ENCODE measurements around the gene AGPAT1. TPM values are rescaled to one million over a fixed set of nuclear protein-coding genes. Genes with fewer than 3 reads are reported as not detected.

The AGPAT1 gene
- total RNA-seq, 1 experiment from 2014 or later, result 108 TPM

- Histone ChIP-seq H3K27me3 (replicated peaks; ENCODE audit: insufficient read depth, low read depth, low read length, poor library complexity) (no peaks in the 10 kb centered on the region), H3K27ac (ENCODE audit: low read depth, low read length, poor library complexity, severe bottlenecking) (peak overlapping the region; percentile 16), H3K9me3 (ENCODE audit: low read depth, low read length, poor library complexity, severe bottlenecking) (no peaks in the 10 kb centered on the region), H3K4me1 (ENCODE audit: insufficient read depth, low read length, poor library complexity, severe bottlenecking) (peaks cover 17% of the 10 kb centered on the region), H3K4me3 (ENCODE audit: low read depth, low read length, poor library complexity, severe bottlenecking) (no peak overlapping the region), H3K36me3 (ENCODE audit: insufficient read depth, low read length, poor library complexity, severe bottlenecking) (peaks cover 47% of the 10 kb centered on the region)
- TF ChIP-seq CTCF (conservative IDR thresholded peaks at IDR 0.05; ENCODE audit: low read depth, low read length), result no peak
- TF ChIP-seq EZH2 (IDR thresholded peaks at IDR 0.05; ENCODE audit: borderline replicate concordance, low read depth, low read length, poor library complexity, severe bottlenecking), result no peak
- DNase-seq (ENCODE audit: low spot score), result no peak
- BruUV-seq (replicated peaks), result TSS peak; percentile 23
- ChIA-PET CTCF (no interaction called here), POLR2A (ENCODE audit: low non-redundant PET) (no interaction called here)
- intact Hi-C loops (cut with micrococcal nuclease; ENCODE audit: unreplicated experiment), result no loop called here
These were observed 8.1 kb downstream of the AGPAT1 start for GRCh38 chr6:32167761-32168262.

GRCh38 chr6:32167154-32167760 lies 8.6 kb downstream of the AGPAT1 start:
- intact Hi-C loops (cut with micrococcal nuclease; ENCODE audit: unreplicated experiment), result no loop called here

GRCh38 chr6:32166411-32167061 lies 9.3 kb downstream of the AGPAT1 start:
- TF ChIP-seq EZH2 (IDR thresholded peaks at IDR 0.05; ENCODE audit: borderline replicate concordance, low read depth, low read length, poor library complexity, severe bottlenecking), result no peak
- no peak for TF ChIP-seq CTCF (conservative IDR thresholded peaks at IDR 0.05; ENCODE audit: low read depth, low read length)
- Histone ChIP-seq H3K27me3 (replicated peaks; ENCODE audit: insufficient read depth, low read depth, low read length, poor library complexity) (no peaks in the 10 kb centered on the region), H3K9me3 (ENCODE audit: low read depth, low read length, poor library complexity, severe bottlenecking) (no peaks in the 10 kb centered on the region), H3K4me3 (ENCODE audit: low read depth, low read length, poor library complexity, severe bottlenecking) (no peak overlapping the region), H3K36me3 (ENCODE audit: insufficient read depth, low read length, poor library complexity, severe bottlenecking) (peaks cover 47% of the 10 kb centered on the region), H3K27ac (ENCODE audit: low read depth, low read length, poor library complexity, severe bottlenecking) (no peak overlapping the region), H3K4me1 (ENCODE audit: insufficient read depth, low read length, poor library complexity, severe bottlenecking) (peaks cover 17% of the 10 kb centered on the region)
- BruUV-seq (replicated peaks), result no TSS peak
- ChIA-PET CTCF (no interaction called here), POLR2A (ENCODE audit: low non-redundant PET) (interaction anchor here (0.5 kb wide), 1 partner anchor 63 kb away, joined by 12 read pairs; no protein-coding TSS in a partner anchor)
- intact Hi-C loops (cut with micrococcal nuclease; ENCODE audit: unreplicated experiment), result no loop called here
- no peak for DNase-seq (ENCODE audit: low spot score)

More at GRCh38 chr6:32167154-32167760, 8.6 kb downstream of the AGPAT1 start:
- H3K4me3 ChIP-seq (ENCODE audit: low read depth, low read length, poor library complexity, severe bottlenecking), result no peak overlapping the region
- peaks cover 47% of the 10 kb centered on the region for H3K36me3 ChIP-seq (ENCODE audit: insufficient read depth, low read length, poor library complexity, severe bottlenecking)
- DNase-seq (ENCODE audit: low spot score), result no peak
- no peaks in the 10 kb centered on the region for H3K27me3 ChIP-seq (replicated peaks; ENCODE audit: insufficient read depth, low read depth, low read length, poor library complexity)
- CTCF ChIA-PET, result no interaction called here
- TF ChIP-seq EZH2 (IDR thresholded peaks at IDR 0.05; ENCODE audit: borderline replicate concordance, low read depth, low read length, poor library complexity, severe bottlenecking) (no peak), CTCF (conservative IDR thresholded peaks at IDR 0.05; ENCODE audit: low read depth, low read length) (no peak)
- no peak overlapping the region for H3K27ac ChIP-seq (ENCODE audit: low read depth, low read length, poor library complexity, severe bottlenecking)
- POLR2A ChIA-PET (ENCODE audit: low non-redundant PET), result interaction anchor here (0.5 kb wide), 1 partner anchor 63 kb away, joined by 12 read pairs; no protein-coding TSS in a partner anchor
- H3K4me1 ChIP-seq (ENCODE audit: insufficient read depth, low read length, poor library complexity, severe bottlenecking), result peaks cover 17% of the 10 kb centered on the region
- no peaks in the 10 kb centered on the region for H3K9me3 ChIP-seq (ENCODE audit: low read depth, low read length, poor library complexity, severe bottlenecking)
- BruUV-seq (replicated peaks), result no TSS peak
